SJCRH30 (cell line): ENCODE results near the gene EFNA5. TPM values are rescaled to one million over a fixed set of nuclear protein-coding genes. Genes with fewer than 3 reads are reported as not detected.

Experiments used
- DNase-seq, 2 experiments: peaks; one replicate each; pipeline ENCODE4 v3.0.0-alpha.2; 2015 to 2020
- H3K27ac ChIP-seq: fragments of 250-450 bp; sonication (Bioruptor Pico); 2 replicates; pipeline ENCODE4 v1.5.1; 2020; ENCODE audit warnings: mild to moderate bottlenecking, moderate library complexity
- H3K27me3 ChIP-seq: fragments of 250-450 bp; sonication (Bioruptor Pico); 2 replicates; pipeline ENCODE4 v1.5.1; 2020; ENCODE audit warnings: mild to moderate bottlenecking, moderate library complexity
- H3K36me3 ChIP-seq: fragments of 250-450 bp; sonication (Bioruptor Pico); 2 replicates; pipeline ENCODE4 v1.5.1; 2020; ENCODE audit warnings: mild to moderate bottlenecking, moderate library complexity
- H3K4me1 ChIP-seq: fragments of 250-450 bp; sonication (Bioruptor Pico); 2 replicates; pipeline ENCODE4 v1.5.1; 2020; ENCODE audit warnings: mild to moderate bottlenecking, moderate library complexity
- H3K4me3 ChIP-seq: fragments of 250-450 bp; sonication (Bioruptor Pico); 2 replicates; pipeline ENCODE4 v1.5.1; 2020; ENCODE audit warnings: mild to moderate bottlenecking, moderate library complexity
- H3K9me3 ChIP-seq: fragments of 250-450 bp; sonication (Bioruptor Pico); replicated peaks from 2 replicates; pipeline ENCODE4 v1.5.1; 2020; ENCODE audit warnings: mild to moderate bottlenecking, moderate library complexity
- total RNA-seq: library from RNA; depleted of rRNA; stranded (reverse); fragments of >200 nt; shearing (Covaris generic); gene quantifications from 2 replicates; pipeline ENCODE4 v1.2.3, GENCODE V29; 2014

Gene EFNA5
- total RNA-seq, 1 experiment from 2014 or later = 41.3 TPM

DNA sequence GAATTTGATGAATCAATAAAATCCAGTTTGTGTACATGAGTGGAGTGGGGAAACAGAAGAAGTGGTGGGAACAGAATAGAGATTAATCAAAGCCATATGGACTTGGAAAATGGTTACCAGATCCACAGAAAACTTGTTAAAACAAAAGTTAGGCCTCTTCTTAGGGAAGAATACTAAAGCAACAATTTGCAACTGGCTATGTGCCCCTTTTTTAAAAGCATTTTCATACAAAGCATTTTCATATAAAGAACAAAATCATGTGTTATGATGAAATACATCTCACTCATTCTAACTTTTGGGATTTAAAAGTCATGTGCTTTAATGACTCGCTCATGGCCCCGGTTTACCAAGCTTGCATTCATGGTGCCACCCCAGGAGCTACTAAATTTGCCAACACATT, 276.9 kb downstream of the EFNA5 start:
- peaks cover 28% of the 10 kb centered on the region for H3K4me1 ChIP-seq
- H3K27ac ChIP-seq = no peak overlapping the region
- no peaks in the 10 kb centered on the region for H3K27me3 ChIP-seq
- no peak for DNase-seq
- H3K36me3 ChIP-seq = 0 out of 2 replicates have a peak, but pooled peaks cover 2% of the 10 kb centered on the region
- H3K9me3 ChIP-seq = no peaks in the 10 kb centered on the region
- H3K4me3 ChIP-seq = no peak overlapping the region

- Histone ChIP-seq H3K36me3 (peaks cover 4% of the 10 kb centered on the region; the same call in 1 of the 2 replicates), H3K9me3 (no peaks in the 10 kb centered on the region), H3K27me3 (no peaks in the 10 kb centered on the region), H3K4me3 (no peak overlapping the region), H3K27ac (no peak overlapping the region), H3K4me1 (peaks cover 49% of the 10 kb centered on the region)
- DNase-seq = no peak
These were observed 278.9 kb downstream of the EFNA5 start for GRCh38 chr5:107391787-107392186.

GRCh38 chr5:107389775-107390148, 281.0 kb downstream of the EFNA5 start:
- H3K27ac ChIP-seq = peak overlapping the region; percentile 92
- H3K9me3 ChIP-seq = no peaks in the 10 kb centered on the region
- no peaks in the 10 kb centered on the region for H3K27me3 ChIP-seq
- H3K4me3 ChIP-seq = no peak overlapping the region
- H3K4me1 ChIP-seq = peaks cover 35% of the 10 kb centered on the region
- H3K36me3 ChIP-seq = peaks cover 4% of the 10 kb centered on the region; the same call in 1 of the 2 replicates
- peak in 1 of 2 experiments; percentile 28 for DNase-seq

DNA sequence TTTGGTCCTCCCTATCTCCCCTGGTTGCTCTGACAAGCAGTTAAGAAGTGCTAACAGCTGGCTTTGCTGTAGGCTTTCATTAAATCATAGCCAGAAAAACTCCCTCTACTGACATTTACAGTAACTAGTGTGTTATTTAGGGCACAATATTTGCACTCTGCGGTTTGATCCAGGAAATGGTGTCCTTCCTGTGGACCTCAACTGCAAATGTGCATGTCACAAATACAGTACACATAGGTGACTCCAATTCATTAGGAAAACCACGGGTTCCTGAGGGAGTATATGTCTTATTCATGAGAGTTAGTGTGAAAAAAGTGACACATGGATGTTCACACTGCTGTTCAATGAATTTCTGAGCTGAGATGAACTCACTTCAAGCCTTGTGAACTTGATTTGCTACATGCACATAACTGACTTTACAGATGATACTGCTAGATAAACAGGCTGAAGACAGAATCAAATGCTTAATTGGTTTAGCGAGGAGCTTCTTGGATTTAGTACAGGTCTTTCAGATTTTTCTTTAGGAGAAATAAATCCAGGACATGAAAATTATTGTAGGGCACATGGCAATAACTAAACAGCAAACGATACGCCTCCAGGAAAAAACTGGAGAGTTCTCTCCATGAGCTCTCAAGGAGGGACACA, 281.5 kb downstream of the EFNA5 start:
- peak; percentile 70 to 93 for DNase-seq
- Histone ChIP-seq H3K36me3 (peaks cover 4% of the 10 kb centered on the region; the same call in 1 of the 2 replicates), H3K4me3 (peak overlapping the region; percentile 20), H3K27me3 (no peaks in the 10 kb centered on the region), H3K9me3 (no peaks in the 10 kb centered on the region), H3K27ac (peak overlapping the region; percentile 92), H3K4me1 (peaks cover 35% of the 10 kb centered on the region)

- H3K4me1 ChIP-seq = peaks cover 35% of the 10 kb centered on the region
- no peaks in the 10 kb centered on the region for H3K9me3 ChIP-seq
- no peaks in the 10 kb centered on the region for H3K27me3 ChIP-seq
- DNase-seq = peak in 1 of 2 experiments; percentile 60
- H3K36me3 ChIP-seq = peaks cover 4% of the 10 kb centered on the region; the same call in 1 of the 2 replicates
- H3K27ac ChIP-seq = peak overlapping the region; percentile 92
- peak overlapping the region; percentile 20 for H3K4me3 ChIP-seq
These were observed 282.4 kb downstream of the EFNA5 start for GRCh38 chr5:107388141-107388861.

DNA sequence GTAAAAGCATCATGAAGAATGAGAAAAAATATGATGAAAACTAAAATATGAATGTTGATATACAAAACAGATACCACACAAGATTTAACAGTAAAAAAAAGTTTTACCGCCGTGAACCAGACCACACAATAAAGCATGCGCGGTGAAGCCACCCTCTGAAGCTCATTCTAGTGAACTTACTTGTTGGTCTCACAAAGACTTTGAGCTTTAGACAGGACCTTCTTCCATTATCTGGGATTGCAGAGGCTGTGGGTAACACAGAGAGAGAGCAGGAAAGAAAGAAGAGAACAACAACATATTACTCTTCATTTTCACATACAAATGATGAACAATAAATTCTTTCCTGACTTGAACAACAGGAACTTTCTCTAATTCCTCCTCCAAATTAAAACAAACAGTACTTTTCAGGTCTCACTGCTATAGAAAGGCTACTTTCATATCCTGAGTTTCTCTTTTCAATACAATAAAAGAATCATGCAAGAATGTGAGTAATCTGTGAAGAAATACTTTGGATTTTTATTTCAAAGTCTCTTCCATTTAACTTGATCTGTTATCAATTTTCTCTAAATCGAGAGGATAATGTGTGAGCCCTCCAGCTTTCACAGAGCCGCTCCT, 283.1 kb downstream of the EFNA5 start:
- Histone ChIP-seq H3K27me3 (no peaks in the 10 kb centered on the region), H3K36me3 (peaks cover 8% of the 10 kb centered on the region; the same call in 1 of the 2 replicates), H3K9me3 (no peaks in the 10 kb centered on the region), H3K4me3 (peak overlapping the region; percentile 20; the same call in 1 of the 2 replicates), H3K4me1 (peaks cover 35% of the 10 kb centered on the region), H3K27ac (peak overlapping the region; percentile 92)
- no peak for DNase-seq

- Histone ChIP-seq H3K4me1 (peaks cover 35% of the 10 kb centered on the region), H3K4me3 (no peak overlapping the region), H3K27me3 (no peaks in the 10 kb centered on the region), H3K36me3 (peaks cover 9% of the 10 kb centered on the region; the same call in 1 of the 2 replicates), H3K9me3 (no peaks in the 10 kb centered on the region), H3K27ac (no peak overlapping the region)
- DNase-seq = no peak
These were observed 285.0 kb downstream of the EFNA5 start for GRCh38 chr5:107385708-107386107.

- Histone ChIP-seq H3K4me1 (peaks cover 24% of the 10 kb centered on the region), H3K27ac (no peak overlapping the region), H3K4me3 (no peak overlapping the region), H3K27me3 (no peaks in the 10 kb centered on the region), H3K36me3 (peaks cover 9% of the 10 kb centered on the region; the same call in 1 of the 2 replicates), H3K9me3 (no peaks in the 10 kb centered on the region)
- no peak for DNase-seq
These were observed 286.5 kb downstream of the EFNA5 start for GRCh38 chr5:107384256-107384655.

DNA sequence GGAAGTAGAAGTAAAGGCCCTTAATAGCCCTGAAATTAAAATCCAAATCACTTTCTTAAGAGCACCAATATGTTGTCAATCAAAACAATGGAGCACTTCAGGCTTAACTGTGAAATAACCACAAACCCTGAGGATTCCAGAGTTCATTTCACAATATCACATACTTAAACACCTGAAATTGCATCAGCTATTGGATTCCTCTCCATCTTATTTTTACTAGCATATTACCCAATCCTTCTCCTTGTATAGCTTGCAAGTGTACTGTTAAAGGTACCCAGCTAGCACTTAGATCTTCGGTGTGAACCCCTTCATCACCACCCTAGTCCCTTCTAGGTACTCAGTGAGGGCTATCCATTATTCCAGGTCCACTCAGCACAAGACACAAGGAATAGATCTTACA, 287.3 kb downstream of the EFNA5 start:
- no peaks in the 10 kb centered on the region for H3K9me3 ChIP-seq
- no peak for DNase-seq
- no peaks in the 10 kb centered on the region for H3K27me3 ChIP-seq
- H3K4me3 ChIP-seq = no peak overlapping the region
- no peak overlapping the region for H3K27ac ChIP-seq
- H3K36me3 ChIP-seq = peaks cover 9% of the 10 kb centered on the region; the same call in 1 of the 2 replicates
- peaks cover 24% of the 10 kb centered on the region for H3K4me1 ChIP-seq

- peak in 1 of 2 experiments; percentile 24 for DNase-seq
- Histone ChIP-seq H3K27me3 (no peaks in the 10 kb centered on the region), H3K9me3 (no peaks in the 10 kb centered on the region), H3K27ac (no peak overlapping the region; the same call in 1 of the 2 replicates), H3K4me1 (peaks cover 12% of the 10 kb centered on the region), H3K36me3 (peaks cover 14% of the 10 kb centered on the region; the same call in 1 of the 2 replicates), H3K4me3 (no peak overlapping the region)
These were observed 289.4 kb downstream of the EFNA5 start for GRCh38 chr5:107381189-107381856.

DNA sequence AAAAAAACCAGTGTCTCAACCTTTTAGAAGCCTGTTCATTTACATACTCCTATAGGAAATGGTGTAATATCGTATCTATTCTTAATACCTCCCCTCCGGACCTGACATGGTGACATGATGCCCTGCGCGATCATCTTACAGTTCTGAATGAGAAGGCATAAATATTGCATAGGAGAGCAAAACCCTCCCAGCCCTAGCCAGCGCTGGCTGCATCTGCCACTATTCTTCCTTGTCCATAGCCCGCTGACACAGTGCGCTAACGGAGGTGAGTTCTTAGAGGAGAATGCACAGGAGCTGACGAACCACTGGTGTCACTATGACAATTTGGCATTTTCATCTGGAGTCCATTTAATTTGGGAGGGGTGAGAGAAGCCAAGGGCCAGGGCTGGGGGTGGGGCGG, 290.1 kb downstream of the EFNA5 start:
- Histone ChIP-seq H3K4me1 (peaks cover 12% of the 10 kb centered on the region), H3K9me3 (no peaks in the 10 kb centered on the region), H3K27me3 (no peaks in the 10 kb centered on the region), H3K27ac (no peak overlapping the region), H3K36me3 (peaks cover 14% of the 10 kb centered on the region; the same call in 1 of the 2 replicates), H3K4me3 (no peak overlapping the region)
- DNase-seq = no peak

DNA sequence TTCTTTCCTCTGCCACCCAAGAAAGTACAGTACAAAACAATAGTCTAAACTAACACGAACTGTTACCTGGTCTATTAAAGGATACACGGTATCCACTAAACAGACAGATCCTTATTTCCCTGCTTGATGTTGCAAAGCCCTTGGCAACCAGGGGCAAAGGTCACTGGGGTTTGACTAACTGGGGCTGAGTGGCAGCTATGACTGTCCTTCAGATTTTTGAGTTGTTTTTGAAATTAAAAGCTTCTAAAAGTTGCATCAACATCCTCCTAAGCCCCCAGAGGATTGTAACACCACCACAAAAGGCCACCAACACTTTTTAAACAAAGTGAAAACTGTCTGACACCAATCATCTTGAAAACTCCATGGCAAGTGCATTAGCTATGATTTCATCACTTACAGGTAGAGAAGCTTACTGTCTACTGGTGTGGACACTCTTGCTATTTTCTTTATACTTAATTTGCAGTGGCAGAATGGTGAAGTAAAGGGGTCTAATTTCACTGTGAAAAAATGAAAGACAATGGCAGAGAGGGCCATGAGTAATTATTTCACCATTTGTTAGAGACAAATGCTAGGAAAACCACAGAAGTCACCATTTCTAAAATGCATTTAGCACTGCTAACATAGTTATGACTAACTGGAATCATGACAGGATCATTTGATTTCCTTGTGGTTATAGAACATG, 292.4 kb downstream of the EFNA5 start:
- DNase-seq = peak in 1 of 2 experiments; percentile 40
- Histone ChIP-seq H3K4me1 (peaks cover 12% of the 10 kb centered on the region), H3K36me3 (peaks cover 12% of the 10 kb centered on the region; the same call in 1 of the 2 replicates), H3K27ac (peak overlapping the region; percentile 45), H3K27me3 (no peaks in the 10 kb centered on the region), H3K4me3 (no peak overlapping the region), H3K9me3 (no peaks in the 10 kb centered on the region)

DNA sequence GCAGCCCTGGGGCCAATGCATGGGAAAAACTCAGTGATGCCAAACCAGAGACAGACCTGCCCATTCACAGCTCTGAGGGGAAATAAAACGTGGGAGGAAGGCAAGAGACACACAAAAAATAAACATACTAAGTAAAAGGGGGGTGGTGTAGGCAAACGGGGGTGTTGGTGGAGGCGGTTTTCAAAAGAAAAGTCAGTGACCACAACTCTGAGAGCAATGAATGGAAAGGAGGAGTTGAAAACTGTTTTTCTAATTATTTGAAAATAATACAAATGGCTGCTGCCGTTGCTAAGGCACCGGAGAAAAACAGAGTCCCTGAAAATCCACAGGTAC, 293.5 kb downstream of the EFNA5 start:
- Histone ChIP-seq H3K4me3 (no peak overlapping the region), H3K36me3 (peaks cover 7% of the 10 kb centered on the region; the same call in 1 of the 2 replicates), H3K27me3 (no peaks in the 10 kb centered on the region), H3K27ac (no peak overlapping the region), H3K4me1 (peaks cover 12% of the 10 kb centered on the region), H3K9me3 (no peaks in the 10 kb centered on the region)
- no peak for DNase-seq
